Panc1 (cell line): Measurements from ENCODE around the gene CABP4.

ENCODE experiments used
- POLR2AphosphoS5 ChIP-seq: IDR thresholded peaks from 2 replicates; pipeline ENCODE4 v1.6.1; 2012; ENCODE audit warnings: mild to moderate bottlenecking, low read depth, low read length, moderate library complexity
- SIN3A ChIP-seq: IDR thresholded peaks from 2 replicates; pipeline ENCODE4 v1.6.1; 2012; ENCODE audit warnings: low read depth, mild to moderate bottlenecking, low read length, moderate library complexity, borderline replicate concordance; ENCODE audit not compliant: insufficient read depth
- TCF7L2 ChIP-seq: IDR thresholded peaks from 2 replicates; pipeline ENCODE4 v1.6.1; 2011; ENCODE audit warnings: mild to moderate bottlenecking, low read depth, low read length, inconsistent platforms
- TF ChIP-seq, protein P1 (sequence below): fragments of 450-650 bp; IDR thresholded peaks from 2 replicates; pipeline ENCODE4 v1.5.1; 2017; ENCODE audit warnings: mild to moderate bottlenecking
- TF ChIP-seq, protein P2 (sequence below), 2 experiments: IDR thresholded peaks; 2 replicates each; pipeline ENCODE4 v1.6.1; 2011 to 2012; ENCODE audit warnings: low read depth in 2 of 2, control low read depth in 1 of 2, low read length in 1 of 2, mild to moderate bottlenecking in 1 of 2, moderate library complexity in 1 of 2; ENCODE audit not compliant: insufficient read depth in 1 of 2

DNA sequence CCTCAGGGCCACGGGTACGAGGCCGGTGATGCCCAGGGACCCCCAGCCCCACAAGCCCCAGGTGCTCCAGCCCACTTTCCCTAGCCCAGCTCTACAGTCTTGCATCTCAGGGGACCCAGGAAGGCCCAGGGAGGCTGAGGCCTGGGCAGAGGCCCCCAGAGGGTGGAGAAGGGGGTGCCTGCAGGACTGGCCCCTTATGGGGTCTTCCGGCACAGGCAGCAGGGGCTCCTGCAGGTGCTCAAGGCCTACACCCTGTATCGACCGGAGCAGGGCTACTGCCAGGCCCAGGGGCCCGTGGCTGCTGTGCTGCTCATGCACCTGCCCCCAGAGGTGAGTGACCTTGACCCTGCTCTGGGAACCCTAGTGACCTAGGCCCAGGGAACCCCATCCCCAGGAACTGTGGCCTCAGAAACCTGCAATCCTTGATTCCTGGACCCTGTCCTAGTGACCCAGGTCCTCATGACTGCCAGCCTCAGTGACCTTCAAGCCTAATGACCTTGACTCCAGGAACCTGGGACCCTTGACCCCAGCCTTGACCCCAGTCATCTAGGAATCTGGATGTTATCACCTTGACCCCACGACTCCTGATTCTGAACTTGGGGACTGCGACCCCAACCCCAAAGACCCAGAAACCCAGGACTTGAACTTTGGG is 49.3 kb upstream of the CABP4 start:
- TF ChIP-seq, protein P1, sequence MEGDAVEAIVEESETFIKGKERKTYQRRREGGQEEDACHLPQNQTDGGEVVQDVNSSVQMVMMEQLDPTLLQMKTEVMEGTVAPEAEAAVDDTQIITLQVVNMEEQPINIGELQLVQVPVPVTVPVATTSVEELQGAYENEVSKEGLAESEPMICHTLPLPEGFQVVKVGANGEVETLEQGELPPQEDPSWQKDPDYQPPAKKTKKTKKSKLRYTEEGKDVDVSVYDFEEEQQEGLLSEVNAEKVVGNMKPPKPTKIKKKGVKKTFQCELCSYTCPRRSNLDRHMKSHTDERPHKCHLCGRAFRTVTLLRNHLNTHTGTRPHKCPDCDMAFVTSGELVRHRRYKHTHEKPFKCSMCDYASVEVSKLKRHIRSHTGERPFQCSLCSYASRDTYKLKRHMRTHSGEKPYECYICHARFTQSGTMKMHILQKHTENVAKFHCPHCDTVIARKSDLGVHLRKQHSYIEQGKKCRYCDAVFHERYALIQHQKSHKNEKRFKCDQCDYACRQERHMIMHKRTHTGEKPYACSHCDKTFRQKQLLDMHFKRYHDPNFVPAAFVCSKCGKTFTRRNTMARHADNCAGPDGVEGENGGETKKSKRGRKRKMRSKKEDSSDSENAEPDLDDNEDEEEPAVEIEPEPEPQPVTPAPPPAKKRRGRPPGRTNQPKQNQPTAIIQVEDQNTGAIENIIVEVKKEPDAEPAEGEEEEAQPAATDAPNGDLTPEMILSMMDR = no peak
- TF ChIP-seq POLR2AphosphoS5 = no peak
- TF ChIP-seq SIN3A = no peak
- TF ChIP-seq TCF7L2 = no peak
- TF ChIP-seq, protein P2, sequence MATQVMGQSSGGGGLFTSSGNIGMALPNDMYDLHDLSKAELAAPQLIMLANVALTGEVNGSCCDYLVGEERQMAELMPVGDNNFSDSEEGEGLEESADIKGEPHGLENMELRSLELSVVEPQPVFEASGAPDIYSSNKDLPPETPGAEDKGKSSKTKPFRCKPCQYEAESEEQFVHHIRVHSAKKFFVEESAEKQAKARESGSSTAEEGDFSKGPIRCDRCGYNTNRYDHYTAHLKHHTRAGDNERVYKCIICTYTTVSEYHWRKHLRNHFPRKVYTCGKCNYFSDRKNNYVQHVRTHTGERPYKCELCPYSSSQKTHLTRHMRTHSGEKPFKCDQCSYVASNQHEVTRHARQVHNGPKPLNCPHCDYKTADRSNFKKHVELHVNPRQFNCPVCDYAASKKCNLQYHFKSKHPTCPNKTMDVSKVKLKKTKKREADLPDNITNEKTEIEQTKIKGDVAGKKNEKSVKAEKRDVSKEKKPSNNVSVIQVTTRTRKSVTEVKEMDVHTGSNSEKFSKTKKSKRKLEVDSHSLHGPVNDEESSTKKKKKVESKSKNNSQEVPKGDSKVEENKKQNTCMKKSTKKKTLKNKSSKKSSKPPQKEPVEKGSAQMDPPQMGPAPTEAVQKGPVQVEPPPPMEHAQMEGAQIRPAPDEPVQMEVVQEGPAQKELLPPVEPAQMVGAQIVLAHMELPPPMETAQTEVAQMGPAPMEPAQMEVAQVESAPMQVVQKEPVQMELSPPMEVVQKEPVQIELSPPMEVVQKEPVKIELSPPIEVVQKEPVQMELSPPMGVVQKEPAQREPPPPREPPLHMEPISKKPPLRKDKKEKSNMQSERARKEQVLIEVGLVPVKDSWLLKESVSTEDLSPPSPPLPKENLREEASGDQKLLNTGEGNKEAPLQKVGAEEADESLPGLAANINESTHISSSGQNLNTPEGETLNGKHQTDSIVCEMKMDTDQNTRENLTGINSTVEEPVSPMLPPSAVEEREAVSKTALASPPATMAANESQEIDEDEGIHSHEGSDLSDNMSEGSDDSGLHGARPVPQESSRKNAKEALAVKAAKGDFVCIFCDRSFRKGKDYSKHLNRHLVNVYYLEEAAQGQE (IDR thresholded peaks at IDR 0.05; ENCODE audit: insufficient read depth in 1 of 2, low read depth in 2 of 2, low read length in 1 of 2) = no peak
